Heart right ventricle (tissue), 16 donors: Measurements from ENCODE around the gene DYNLT2. TPM values are rescaled to one million over a fixed set of nuclear protein-coding genes. Genes with fewer than 3 reads are reported as not detected.

Experiments used
- ATAC-seq, 8 donors: fragments of 200-7000 bp; cut with Tn5 transposase; one replicate each; pipeline ENCODE4 v1.9.1; 2020; ENCODE audit warnings: mild to moderate bottlenecking in 8 of 8, moderate library complexity in 8 of 8, moderate number of reproducible peaks in 1 of 8
- DNase-seq, 2 donors: peaks; one replicate each; pipeline ENCODE4 v3.0.0-alpha.2; 2020
- H3K27ac ChIP-seq, 10 donors: fragments of 200-600 bp; sonication (generic) in 2 of 10; one replicate each; pipeline versions ENCODE4 v1.5.0 to v1.8.0; 2020 to 2022; ENCODE audit warnings: mild to moderate bottlenecking in 3 of 10
- H3K27me3 ChIP-seq, 7 donors: fragments of 200-600 bp; one replicate each; pipeline ENCODE4 v1.8.0; 2021 to 2022; ENCODE audit warnings: mild to moderate bottlenecking in 2 of 7
- H3K36me3 ChIP-seq, 9 donors: fragments of 200-600 bp; sonication (generic) in 1 of 9; one replicate each; pipeline versions ENCODE4 v1.5.0 to v1.8.0; 2020 to 2022; ENCODE audit warnings: mild to moderate bottlenecking in 2 of 9
- H3K4me1 ChIP-seq, 9 donors: fragments of 200-600 bp; sonication (generic) in 1 of 9; one replicate each; pipeline versions ENCODE4 v1.5.0 to v1.8.0; 2020 to 2022; ENCODE audit warnings: mild to moderate bottlenecking in 4 of 9
- H3K4me3 ChIP-seq, 10 donors: fragments of 200-600 bp; sonication (generic) in 2 of 10; one replicate each; pipeline versions ENCODE4 v1.5.0 to v1.8.0; 2020 to 2022; ENCODE audit warnings: mild to moderate bottlenecking in 7 of 10, moderate library complexity in 2 of 10
- H3K9me3 ChIP-seq, 11 donors: fragments of 200-600 bp in 10 of 11; sonication (generic) in 2 of 11; one replicate each; pipeline versions ENCODE4 v1.5.0 to v1.8.0; 2013 to 2022; ENCODE audit warnings: mild to moderate bottlenecking in 2 of 11, control low read depth in 1 of 11, moderate library complexity in 1 of 11
- CTCF ChIP-seq, 9 donors: fragments of 200-600 bp; sonication (generic) in 2 of 9; IDR thresholded peaks; one replicate each; pipeline versions ENCODE4 v1.5.0 to v1.8.0; 2021 to 2022; ENCODE audit warnings: antibody characterized with exemption in 9 of 9, mild to moderate bottlenecking in 5 of 9, moderate library complexity in 1 of 9
- WGBS, 2 donors: extraction: QIAGEN DNeasy Blood & Tissue Kit; methylation state at CpG; one replicate each; pipeline ENCODE4 v1.1.7; 2013; ENCODE audit warnings: inconsistent platforms in 1 of 2; 5-methylcytosine and 5-hydroxymethylcytosine counted together
- intact Hi-C, 10 donors: fragments of 100-400 bp; cut with DNase I; formaldehyde crosslinking; loops; one replicate each; pipeline versions ENCODE4 v1.11.1 to v1.14.2; 2022
- polyA plus RNA-seq, 2 donors: library from polyadenylated mRNA; stranded (reverse); fragments of 200-250 nt; gene quantifications; one replicate each; pipeline ENCODE4 v1.2.3, GENCODE V29; 2013
- total RNA-seq, 10 donors: library from RNA; stranded (reverse); fragmentation: NEBNext Ultra II Directional in 3 of 10; extraction: Animal tissue kit (Norgen Biotek cat#: 25700) in 3 of 10; gene quantifications; one replicate each; pipeline versions ENCODE4 v1.2.1 to v1.2.4, GENCODE V29; 2021 to 2023
- donor health status: Arrhythmogenic right ventricular cardiomyopathy.
- donor health status: ischemic (EF 13 %, LVEDD 7.1; RV severe dilation, severe dysfunction).
- donor health status: healthy with polysubstance abuse.
- donor health status: DM: no; HTN: yes; CAD: no.
- donor health status: DM: no; HTN: no; CAD: no.
- donor health status: ischemic (EF 25% LVEDD 6.9; RV normal size, moderate dysfunction).
- donor health status: ischemic (EF 25% LVEDD 5.7; RV mildly dilated, moderate dysfunction).
- donor health status: healthy.
- donor health status: DM: yes; HTN: yes; CAD: no.
- donor health status: Ischemic cardiomyopathy.
- donor health status: ischemic (EF 35%, LVEDD 5.7; RV mildly dilated, moderate dysfunction).
- donor health status: nonischemic (EF 11% LVEDD 7.7; RV severe dilation, severe dysfunction).
- donor health status: DM: yes; HTN: yes; CAD: no.
- donor health status: PGD.
- donor health status: ischemic (EF 29% LVEDD 5.4; RV normal size, mild dysfunction).
- donor health status: nonischemic (EF 23%, LVEDD 6.1; RV moderate dilation, normal function).

DYNLT2 gene
- total and polyA plus RNA-seq, 12 donors, result 0.19 to 3.4 (median 0.66) TPM

- peaks cover 0 to 21% (median 0%) of the 10 kb centered on the region in 9 donors for H3K36me3 ChIP-seq
- intact Hi-C loops, result loop anchor here in 1 of 10 donors (5.0 kb wide), 1 partner anchor 747 kb away; no protein-coding TSS in a partner anchor
- no peaks in the 10 kb centered on the region for H3K9me3 ChIP-seq
- H3K4me3 ChIP-seq, result no peak overlapping the region
- ATAC-seq (no peak), DNase-seq (no peak)
- H3K4me1 ChIP-seq, result peaks cover 0 to 11% (median 7%) of the 10 kb centered on the region in 9 donors
- peaks cover 0 to 16% (median 0%) of the 10 kb centered on the region in 7 donors for H3K27me3 ChIP-seq
- no peak for TF ChIP-seq CTCF (IDR thresholded peaks at IDR 0.05)
- WGBS, 2 donors, result 90 to 93% methylated on average over 9 of the region's 9 CpGs
- H3K27ac ChIP-seq, result no peak overlapping the region
Measured at GRCh38 chr6:169785566-169785965, 34.2 kb upstream of the DYNLT2 start.

- Histone ChIP-seq H3K36me3 (peaks cover 0 to 28% (median 3%) of the 10 kb centered on the region in 9 donors), H3K4me3 (no peak overlapping the region), H3K27ac (no peak overlapping the region), H3K4me1 (peaks cover 0 to 7% (median 4%) of the 10 kb centered on the region in 9 donors), H3K9me3 (no peaks in the 10 kb centered on the region), H3K27me3 (peaks cover 0 to 10% (median 0%) of the 10 kb centered on the region in 7 donors)
- no peak for ATAC-seq
- no peak for DNase-seq
- 85 to 90% methylated on average over 12 of the region's 12 CpGs for WGBS, 2 donors
- intact Hi-C loops, result loop anchor here in 1 of 10 donors (5.0 kb wide), 1 partner anchor 747 kb away; no protein-coding TSS in a partner anchor
- no peak for TF ChIP-seq CTCF (IDR thresholded peaks at IDR 0.05)
Measured at GRCh38 chr6:169784821-169785340, 33.5 kb upstream of the DYNLT2 start.

GRCh38 chr6:169783971-169784820 lies 32.8 kb upstream of the DYNLT2 start:
- no peaks in the 10 kb centered on the region for H3K4me1 ChIP-seq
- H3K9me3 ChIP-seq, result no peaks in the 10 kb centered on the region
- DNase-seq (no peak), ATAC-seq (peak in 1 of 8 donors; percentile 15)
- 92 to 95% methylated on average over 23 of the region's 23 CpGs for WGBS, 2 donors
- H3K36me3 ChIP-seq, result peaks cover 0 to 34% (median 5%) of the 10 kb centered on the region in 9 donors
- H3K4me3 ChIP-seq, result no peak overlapping the region
- intact Hi-C loops, result no loop called here
- peaks cover 0 to 4% (median 0%) of the 10 kb centered on the region in 7 donors for H3K27me3 ChIP-seq
- no peak overlapping the region for H3K27ac ChIP-seq
- TF ChIP-seq CTCF (IDR thresholded peaks at IDR 0.05), result no peak

DNA sequence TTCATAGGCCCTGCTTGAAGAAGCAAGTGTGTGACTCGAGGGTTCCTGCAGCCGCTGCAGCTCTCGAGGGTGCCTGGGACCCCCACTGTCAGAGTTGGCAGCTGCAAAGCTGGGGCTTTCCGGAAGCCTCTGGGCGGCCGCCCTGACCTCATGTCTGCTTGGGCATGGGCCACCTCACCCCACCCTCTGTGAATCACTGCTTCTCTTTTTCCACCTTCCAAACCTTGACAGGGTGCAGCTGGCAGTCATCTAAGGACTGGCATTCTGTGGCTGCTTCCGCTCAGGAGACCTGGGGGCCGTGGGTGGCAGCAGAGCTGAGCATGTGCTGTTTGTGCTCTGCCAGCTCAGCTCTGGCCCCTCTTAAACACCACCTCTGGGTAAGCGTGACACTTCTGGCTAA lies 32.0 kb upstream of the DYNLT2 start:
- no peaks in the 10 kb centered on the region for H3K27me3 ChIP-seq
- H3K9me3 ChIP-seq, result no peaks in the 10 kb centered on the region
- H3K36me3 ChIP-seq, result peaks cover 0 to 42% (median 10%) of the 10 kb centered on the region in 9 donors
- no peak for TF ChIP-seq CTCF (IDR thresholded peaks at IDR 0.05)
- no peak overlapping the region for H3K27ac ChIP-seq
- H3K4me3 ChIP-seq, result no peak overlapping the region
- no peaks in the 10 kb centered on the region for H3K4me1 ChIP-seq
- ATAC-seq (peak in 1 of 8 donors; percentile 15), DNase-seq (no peak)
- 87 to 89% methylated on average over 9 of the region's 9 CpGs for WGBS, 2 donors
- intact Hi-C loops, result no loop called here
